GM19452 (cell line): ENCODE results near the gene ASPSCR1.

ENCODE experiments used
- ATAC-seq: cut with Tn5 transposase; IDR thresholded peaks from one replicate; pipeline ENCODE4 v1.9.1; 2021; ENCODE audit not compliant: unreplicated experiment

The ASPSCR1 gene

GRCh38 chr17:82022310-82022980 is 45.0 kb downstream of the ASPSCR1 start, which contains the start of gene CENPX:
TSS of gene CENPX (minus strand) at chr17:82022878. CDS start at chr17:82022861, 17 bp downstream.
- peak; percentile 22 for ATAC-seq

GRCh38 chr17:82022981-82023446 is 45.6 kb downstream of the ASPSCR1 start, which contains the start of gene LRRC45:
TSS of gene LRRC45 (plus strand) at chr17:82023305. CDS start at chr17:82023644, 339 bp downstream.
- peak; percentile 80 for ATAC-seq

- peak; percentile 4 for ATAC-seq
These were observed 46.2 kb downstream of the ASPSCR1 start for GRCh38 chr17:82023447-82024241.

GRCh38 chr17:82024859-82025258 is 47.4 kb downstream of the ASPSCR1 start:
- ATAC-seq: no peak

GRCh38 chr17:82025401-82026107 is 48.1 kb downstream of the ASPSCR1 start:
- no peak for ATAC-seq

- ATAC-seq: no peak
These were observed 50.8 kb downstream of the ASPSCR1 start for GRCh38 chr17:82028246-82028645.

GRCh38 chr17:82028966-82029365 is 51.5 kb downstream of the ASPSCR1 start:
- no peak for ATAC-seq

- no peak for ATAC-seq
These were observed 52.0 kb downstream of the ASPSCR1 start for GRCh38 chr17:82029391-82029790.

GRCh38 chr17:82029990-82030469 is 52.6 kb downstream of the ASPSCR1 start:
- ATAC-seq: no peak

GRCh38 chr17:82030470-82031302 is 53.3 kb downstream of the ASPSCR1 start:
- ATAC-seq: no peak

GRCh38 chr17:82031303-82031884 is 54.0 kb downstream of the ASPSCR1 start, which contains the start of gene RAC3:
TSS of gene RAC3 (plus strand) at chr17:82031678. CDS start at chr17:82031762, 84 bp downstream.
- ATAC-seq: no peak

- ATAC-seq: no peak
These were observed 54.6 kb downstream of the ASPSCR1 start for GRCh38 chr17:82031885-82032627.

- no peak for ATAC-seq
These were observed 56.1 kb downstream of the ASPSCR1 start for GRCh38 chr17:82033359-82034085.

- no peak for ATAC-seq
These were observed 57.1 kb downstream of the ASPSCR1 start for GRCh38 chr17:82034371-82035011.

- ATAC-seq: no peak
These were observed 58.1 kb downstream of the ASPSCR1 start for GRCh38 chr17:82035488-82035887.

- ATAC-seq: no peak
These were observed 58.7 kb downstream of the ASPSCR1 start for GRCh38 chr17:82035956-82036633.

- no peak for ATAC-seq
These were observed 59.2 kb downstream of the ASPSCR1 start for GRCh38 chr17:82036634-82037091.
